NCI-H748 (cell line): ENCODE results near the gene MPPED2.

Experiments used
- DNase-seq: peaks from one replicate; lab custom pipeline; 2025; ENCODE audit not compliant: unreplicated experiment; lab: John Stamatoyannopoulos, UW

MPPED2 gene

DNA sequence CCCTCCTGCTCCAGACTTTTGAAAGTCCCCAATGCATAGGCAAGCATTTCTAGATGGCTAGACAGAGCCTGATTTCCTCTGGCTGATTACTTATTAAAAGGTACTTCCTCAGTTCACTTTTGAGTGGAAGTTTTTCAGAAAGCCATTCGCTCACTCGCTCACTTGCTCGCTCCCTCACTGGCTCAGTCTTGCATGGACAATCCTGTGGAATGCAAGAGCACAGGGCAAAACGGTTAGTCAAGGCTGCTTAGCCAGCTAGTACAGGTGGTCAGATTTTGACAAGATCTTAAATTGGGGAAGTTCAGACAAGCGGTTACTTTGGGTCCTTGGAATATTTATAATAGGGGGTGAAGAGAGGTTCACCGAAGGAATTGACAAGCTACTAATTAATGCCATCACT is 162.3 kb downstream of the MPPED2 start:
- DNase-seq: no peak

DNA sequence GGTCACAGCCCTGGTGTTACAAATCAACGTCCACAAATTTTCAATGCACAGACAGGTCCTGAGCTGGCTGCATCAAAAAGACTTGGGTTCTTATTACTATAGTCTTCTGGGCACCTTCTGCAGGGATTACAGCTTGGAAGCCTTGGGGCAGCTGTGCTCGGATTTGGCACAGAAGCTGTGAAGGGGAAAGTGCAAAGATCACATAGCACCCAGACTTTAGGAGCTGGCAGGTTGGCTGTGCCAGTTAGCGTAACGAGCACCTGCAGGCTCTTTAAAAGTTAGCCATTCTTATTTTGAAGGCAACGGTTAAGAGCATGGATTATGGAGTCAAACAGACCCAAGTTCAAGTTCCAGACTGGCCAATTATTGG is 162.9 kb downstream of the MPPED2 start:
- DNase-seq: no peak

DNA sequence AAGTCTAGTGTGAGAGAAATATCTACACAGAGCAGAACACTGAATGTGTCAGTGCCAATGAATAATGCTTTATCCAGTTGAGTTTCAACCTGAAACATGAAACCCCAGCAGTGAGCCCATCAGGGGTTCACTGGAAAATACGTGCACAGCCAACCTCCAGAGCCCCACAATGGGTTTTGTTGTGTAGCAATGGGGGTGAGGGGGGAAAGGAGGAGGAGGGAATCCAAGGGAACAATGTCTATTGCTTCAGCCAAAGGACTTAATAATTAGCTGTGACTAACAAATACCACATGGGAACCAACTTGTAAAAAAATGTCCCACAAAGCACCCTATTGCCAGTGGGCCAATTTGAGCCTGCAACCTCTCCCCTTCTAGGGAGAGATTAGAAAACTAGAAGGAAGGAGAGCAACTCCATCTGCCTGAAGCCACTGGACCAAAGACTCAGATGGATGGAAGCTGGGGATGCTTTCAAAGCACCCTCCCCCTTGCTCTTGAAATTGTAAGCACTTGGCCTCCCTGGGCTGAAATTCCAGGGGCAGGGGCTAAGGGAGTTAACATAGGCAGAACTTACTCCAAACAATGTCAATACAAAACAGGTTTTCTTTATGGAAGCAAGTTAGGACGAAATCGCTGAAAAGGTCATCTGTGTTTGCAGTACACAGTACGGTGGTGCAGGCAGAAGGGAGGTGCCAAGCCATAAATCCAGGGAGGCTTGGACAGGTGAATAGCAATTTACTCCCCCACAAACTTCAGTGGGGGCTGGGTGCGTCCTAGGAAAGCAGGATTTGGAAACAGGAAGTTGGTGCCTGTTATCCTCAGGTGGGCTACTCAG is 163.5 kb downstream of the MPPED2 start:
- DNase-seq: no peak

DNA sequence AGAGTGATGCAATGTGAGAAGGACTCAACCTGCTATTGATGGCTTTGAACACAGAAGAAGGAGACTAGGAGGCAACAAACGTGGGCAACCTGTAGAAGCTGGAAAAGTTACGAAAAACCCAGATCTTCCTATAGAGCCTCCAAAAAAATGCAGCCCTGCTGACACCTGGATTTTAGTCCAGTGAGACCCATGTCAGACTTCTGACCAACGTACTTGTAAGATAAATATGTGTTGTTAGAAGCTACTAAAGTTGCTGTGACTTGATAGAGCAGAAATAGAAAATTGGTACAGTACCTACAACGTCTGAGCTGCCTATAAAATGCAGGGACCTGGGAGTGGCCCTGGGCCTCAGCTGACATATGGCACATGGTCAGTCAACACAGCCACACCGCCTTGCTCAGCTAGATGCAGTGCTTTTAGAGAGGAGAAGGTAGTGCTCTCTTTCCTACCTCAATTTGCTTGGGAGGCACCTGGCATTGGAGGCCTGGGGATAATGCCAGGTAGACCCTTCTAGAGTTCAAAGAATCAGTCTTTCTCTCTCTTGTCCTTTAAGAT is 165.8 kb downstream of the MPPED2 start:
- DNase-seq: no peak

DNA sequence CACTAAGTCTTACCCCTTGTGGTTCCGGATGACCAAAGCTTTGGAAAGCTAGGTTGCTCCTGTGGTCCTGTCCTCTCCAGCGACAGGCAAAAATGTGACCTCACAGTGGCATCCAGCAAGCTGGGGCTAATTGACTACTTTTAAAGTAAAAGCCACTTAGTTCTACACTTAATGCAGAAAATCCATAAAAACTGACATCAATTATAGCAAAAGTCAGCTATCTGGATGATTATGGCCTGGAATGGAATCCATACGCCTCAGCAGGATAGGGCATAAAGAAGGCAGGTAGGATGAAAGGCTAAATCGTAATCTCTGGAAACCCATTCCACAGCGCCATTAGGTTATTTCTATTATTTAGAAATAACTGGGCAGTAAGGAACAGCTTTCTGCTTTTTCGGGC is 171.3 kb downstream of the MPPED2 start:
- no peak for DNase-seq

DNA sequence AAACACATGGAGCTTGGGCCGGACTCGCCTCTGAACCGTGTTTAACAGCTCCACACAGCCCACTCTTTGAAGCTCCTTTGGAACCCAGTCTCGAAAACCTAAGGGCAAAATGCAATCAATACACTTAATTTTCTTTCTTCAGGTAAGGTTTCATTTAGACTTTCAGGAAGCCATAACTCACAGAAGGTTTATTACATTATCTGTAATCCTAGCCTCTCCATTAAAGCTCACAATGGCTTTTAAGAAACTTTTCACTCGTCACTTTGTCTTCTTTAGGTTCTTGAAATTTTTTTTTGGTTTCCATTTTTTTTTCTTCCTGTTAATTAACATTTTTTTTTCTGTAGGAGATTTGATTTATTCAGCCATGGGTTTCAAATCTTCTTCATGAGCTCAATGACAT is 171.9 kb downstream of the MPPED2 start:
- DNase-seq: no peak

DNA sequence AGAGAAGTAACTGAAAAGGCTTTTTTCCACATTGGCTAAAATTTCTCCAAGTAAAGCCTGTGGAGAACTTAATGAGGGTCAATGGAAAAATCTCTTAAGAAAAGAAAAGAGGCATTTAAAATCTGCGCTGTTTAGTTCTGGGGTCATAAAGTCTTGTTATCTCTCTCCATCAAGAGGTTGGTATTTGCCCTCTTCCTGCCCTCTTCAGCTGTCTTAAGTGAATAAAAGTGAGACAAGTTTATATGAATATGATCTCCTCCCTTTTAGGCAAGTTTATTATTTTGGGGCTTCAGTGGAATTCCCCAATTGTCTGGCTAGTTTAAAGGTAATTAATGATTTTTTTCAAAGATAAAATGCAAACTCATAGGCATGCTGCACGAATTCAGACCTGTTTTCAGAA is 173.6 kb downstream of the MPPED2 start:
- no peak for DNase-seq

DNA sequence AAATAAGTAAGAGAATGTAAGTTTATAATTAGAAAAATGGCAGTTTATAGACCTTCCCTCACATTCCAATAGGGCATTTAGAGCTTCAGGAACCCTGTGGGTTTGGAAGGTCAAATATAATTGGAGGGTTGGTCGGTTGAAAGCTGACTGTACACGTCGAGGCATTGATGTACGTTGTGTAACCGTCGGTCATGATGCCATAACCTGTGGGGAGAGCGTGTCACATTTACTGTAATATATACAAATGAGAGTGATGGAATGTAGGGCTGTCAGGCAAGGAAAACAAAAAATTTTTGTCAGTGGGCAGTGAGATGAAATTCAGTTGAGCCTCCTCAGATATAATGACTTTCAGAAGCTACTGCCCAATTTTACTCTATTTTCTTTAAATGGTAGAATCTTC is 174.8 kb downstream of the MPPED2 start:
- no peak for DNase-seq

DNA sequence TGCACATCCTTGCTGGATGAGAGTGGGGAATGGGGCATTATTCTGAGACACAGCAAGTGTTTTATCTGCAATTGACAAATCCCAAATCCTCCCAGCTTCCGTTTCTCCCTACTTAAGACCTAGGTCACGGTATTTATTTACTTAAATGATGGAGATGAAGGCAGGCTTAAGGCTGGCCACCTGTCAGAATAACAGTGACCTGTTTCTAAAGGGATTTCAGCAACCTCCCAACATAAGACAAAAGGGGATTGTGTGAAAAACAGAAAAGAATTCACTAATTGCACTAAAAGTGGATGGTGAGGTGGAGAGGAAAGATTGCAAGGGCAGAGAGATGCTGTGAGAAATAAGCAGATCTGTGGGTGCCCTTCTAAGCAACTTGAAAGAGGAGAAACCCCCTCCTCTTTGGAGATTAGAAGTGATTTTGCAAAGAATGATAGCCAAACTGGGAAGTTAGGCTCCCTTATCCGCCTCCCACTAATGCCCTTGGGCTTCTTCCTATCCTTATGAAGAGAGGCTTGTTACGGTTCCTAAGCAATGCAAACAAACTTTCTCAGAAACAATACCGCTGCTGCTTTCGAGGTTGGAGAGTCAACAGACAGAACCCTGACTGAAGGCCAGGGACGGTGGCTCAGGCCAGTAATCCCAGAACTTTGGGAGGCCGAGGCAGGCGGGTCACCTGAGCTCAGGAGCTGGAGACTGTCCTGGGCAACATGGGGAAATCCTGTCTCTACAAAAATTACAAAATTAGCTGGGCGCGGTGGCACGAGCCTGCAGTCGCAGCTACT is 179.0 kb downstream of the MPPED2 start:
- peak; percentile 6 for DNase-seq

DNA sequence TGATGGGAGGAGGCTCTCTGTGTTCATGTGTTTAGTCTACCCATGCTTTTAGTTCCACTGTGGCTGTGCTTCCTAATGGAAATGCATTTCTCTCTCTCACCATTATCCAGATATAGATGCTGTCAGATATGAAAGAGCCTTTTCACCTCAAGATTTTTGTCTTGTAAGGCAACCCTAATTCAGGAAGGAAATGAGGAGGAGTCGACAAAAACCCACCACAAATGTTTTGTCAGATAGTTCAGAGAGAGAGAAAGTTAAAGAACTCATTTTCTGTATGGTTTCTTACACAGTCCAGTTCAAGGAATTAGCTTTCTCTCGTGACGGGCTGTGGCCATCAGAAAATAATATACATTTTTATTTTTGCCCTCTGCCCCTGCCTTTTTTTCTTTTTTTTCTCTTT is 180.8 kb downstream of the MPPED2 start:
- DNase-seq: no peak

DNA sequence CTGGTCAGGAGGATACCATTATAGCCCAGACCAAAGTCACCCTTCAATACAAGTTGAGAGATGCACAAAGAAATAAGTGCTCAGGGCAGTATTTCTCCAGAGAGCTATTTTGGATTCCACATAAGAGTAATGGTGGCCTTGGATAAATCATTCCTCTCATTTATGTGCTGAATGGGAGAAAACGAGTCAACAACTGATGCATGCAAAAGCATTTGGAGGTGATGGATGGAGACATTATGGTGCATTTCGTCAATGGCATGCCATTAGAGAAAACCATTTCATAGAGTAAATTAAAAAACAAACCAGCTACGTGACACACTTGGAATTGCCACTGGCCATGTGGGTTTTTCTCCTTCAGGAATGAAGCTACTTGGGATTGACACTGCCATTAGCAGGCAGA is 182.0 kb downstream of the MPPED2 start:
- DNase-seq: no peak

DNA sequence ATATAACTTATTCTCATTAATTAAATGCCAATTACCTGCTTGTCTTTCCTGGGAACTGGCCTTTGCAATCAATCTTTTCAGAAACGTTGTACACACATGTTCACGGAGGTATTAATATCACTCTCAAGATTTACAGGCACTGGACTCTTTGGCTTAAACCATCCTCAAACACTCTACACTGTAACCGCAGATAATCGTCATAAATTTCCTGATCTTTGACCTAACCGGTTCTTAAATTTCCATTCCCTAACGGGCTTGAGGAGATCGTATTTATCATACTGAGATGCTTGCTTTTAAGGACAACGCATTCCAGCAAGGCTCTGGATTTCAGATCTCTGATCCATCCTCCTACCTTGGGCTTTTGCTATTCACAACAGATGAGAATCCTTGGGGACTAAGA is 190.4 kb downstream of the MPPED2 start:
- DNase-seq: no peak

DNA sequence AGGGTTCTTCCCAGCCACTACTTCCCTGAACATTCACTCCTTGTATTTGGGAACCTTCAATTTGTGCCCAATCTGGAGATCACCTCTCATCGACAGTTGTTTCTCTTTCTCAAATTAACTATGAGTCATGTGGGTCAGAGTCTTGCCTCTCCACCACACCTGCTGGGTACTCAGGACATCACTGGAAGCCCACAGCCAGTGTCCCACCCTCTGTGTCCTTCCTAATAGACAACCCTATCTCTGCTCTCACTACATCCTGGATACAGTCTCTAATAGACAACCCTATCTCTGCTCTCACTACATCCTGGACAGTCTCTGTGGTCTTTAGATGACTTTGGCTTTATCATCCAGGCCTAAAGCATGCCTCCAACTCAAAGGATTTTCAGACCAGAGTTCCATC is 193.1 kb downstream of the MPPED2 start:
- no peak for DNase-seq

DNA sequence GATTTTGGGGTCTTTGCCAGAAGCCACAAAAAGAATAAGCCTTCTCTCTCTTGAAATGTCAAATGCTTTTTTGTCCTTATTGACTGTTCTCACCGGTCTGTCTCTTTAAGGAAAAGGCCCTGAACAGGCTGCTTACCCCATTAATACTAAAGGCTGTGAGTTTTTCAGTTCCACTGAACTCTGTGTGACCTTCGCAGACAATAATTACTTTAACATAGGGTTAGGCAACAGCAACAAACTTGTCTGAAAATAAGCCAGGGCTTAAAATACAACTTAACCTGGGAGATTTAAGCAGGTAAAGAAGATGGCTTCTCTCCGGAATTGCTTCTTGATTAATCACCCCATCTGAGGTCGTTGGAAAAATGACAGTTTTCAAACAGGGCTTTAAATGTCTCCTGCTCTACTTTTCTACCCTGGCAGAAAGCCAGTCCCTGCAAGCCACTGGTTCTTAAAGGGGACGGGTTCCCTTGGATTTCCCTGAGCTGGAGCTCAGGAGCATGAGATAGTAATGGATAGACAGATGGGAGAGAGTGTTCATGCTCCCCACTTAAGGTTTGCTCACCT is 193.8 kb downstream of the MPPED2 start:
- no peak for DNase-seq

DNA sequence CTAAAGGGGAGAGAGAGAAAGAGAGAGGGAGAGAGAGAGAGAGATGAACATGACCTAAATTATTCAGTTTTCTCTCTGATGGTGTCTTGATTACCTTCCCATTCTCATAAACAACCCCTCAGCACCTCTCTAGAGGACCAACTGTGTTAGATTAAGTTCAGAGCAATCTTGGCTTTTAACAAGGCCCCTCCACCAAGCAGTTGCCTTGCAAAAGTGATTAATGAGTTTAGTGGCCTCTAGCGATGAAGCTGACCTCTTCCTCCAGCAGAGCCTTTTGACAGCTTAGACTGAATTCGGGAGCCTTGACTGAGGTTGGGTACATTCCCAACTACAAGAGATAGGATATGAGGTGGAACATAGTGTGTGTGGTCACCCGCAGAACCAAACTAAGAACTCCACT is 197.2 kb downstream of the MPPED2 start:
- DNase-seq: no peak

DNA sequence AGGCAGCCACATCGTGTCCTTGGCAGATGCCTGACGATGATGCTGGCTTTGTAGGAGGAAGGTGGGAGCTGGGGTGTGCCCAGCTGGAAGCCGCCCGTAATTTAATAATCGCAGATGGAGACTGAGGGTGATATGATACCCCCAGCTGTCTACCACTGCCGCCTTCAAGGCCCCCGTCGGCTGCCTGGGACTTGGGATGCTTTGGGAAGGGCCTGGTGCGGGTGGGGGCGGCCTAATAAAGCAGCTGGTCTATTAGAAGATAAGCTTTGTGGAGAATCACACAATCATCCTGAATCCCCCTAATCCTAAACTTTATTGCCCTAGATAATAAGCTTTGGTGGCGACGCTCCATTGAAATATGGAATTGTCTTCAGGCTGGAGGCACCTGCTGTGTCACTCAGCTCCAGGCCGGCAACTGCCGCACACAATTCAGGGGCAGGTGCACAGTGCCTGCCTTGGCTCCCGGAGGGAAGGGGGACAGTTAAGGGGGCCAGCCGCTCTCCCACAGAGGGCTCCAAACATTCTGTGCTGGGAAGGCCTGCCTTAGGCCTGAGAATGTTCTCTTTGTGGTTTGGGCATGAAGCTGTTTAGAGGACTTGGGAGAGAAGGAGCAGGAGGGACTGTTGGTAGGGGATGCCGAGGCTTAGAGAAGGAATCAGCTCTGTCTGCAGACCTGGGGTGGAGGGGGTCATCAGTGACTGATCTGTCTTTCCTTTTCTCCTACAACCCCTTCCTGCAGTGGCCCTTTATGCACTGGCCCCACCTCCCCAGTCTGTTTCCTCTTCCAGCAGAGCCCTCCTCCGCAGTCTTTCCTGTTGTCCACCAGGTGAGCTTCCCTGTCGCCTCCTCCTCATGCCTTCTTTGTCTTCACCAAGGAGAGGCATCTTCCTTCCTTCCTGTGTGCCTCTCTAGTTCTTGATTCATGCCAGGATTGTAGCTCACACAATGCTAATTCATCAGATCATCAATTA is 198.0 kb downstream of the MPPED2 start:
- no peak for DNase-seq

DNA sequence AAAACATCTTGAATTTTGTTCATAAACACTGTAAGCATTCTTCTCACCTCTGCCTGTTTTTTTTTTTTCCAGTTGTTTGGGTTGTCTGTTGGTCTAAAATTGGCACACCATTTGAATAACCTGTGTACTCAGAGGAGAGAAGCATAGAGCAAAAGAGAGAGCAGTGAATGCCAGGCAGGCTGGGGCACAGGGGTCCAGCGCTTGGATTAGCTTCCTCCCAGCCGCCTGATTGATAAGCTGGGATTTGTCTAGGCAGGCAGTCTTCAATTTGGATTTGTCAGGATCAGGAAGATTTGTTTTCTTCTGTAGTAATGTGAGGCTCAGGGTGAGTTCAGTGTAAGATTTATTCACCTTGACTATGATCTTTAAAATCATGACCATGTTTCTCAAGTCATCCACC is 204.3 kb downstream of the MPPED2 start:
- DNase-seq: no peak

DNA sequence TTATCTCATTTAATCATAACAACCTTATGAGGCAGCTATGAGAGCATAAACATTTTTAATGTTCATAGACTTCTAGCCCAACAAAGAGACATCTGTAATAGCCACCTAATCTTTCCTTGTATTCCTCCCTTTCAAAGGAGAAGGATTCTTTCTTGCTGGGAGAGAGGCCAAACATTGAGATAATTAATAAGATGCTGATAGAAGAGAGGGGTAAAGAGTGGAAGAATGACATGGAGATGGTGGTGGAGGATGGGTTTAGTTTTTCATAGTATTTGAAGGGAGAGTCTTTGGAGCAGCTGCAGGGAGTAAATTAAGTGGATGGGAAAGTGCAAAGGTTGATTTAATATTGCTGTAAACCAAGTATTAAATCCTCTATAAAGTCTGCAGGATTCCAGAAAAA is 205.3 kb downstream of the MPPED2 start:
- DNase-seq: no peak

DNA sequence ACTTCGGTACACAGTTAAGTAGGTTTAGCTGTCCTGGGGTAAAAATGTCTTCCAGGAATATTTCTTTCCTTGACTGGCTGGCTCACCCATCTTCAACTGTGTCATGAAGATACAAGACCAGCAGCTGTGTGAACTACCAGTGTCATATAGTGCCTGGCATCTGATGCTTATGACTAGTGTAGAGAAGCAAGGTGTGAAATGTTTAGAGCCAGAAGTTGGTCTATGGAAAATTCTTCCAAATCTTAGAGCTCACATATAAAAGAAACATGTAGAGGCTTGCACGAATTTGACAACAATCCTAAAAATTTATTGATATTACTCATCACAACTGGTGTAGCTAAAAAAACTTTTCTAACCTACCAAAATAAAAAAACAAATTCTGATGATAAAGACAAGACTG is 208.8 kb downstream of the MPPED2 start:
- DNase-seq: no peak

DNA sequence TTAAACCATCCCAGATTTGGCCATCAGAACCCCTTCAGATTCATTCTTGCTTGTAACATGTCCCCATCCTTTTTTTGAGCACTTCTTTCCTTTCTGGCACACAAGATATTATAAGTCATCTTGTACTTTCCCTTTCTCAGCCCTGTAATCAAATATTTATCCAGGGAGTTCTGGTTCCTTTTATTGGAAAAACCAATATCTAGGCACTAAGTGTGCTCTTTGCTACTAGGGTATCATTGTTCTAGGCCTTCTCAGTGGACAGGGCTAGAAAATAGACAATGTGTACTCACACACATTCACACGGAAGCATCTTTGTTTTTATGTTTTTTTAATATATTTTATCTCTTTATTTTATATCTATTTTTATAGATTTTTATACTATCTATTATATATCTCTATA is 216.0 kb downstream of the MPPED2 start:
- no peak for DNase-seq

DNA sequence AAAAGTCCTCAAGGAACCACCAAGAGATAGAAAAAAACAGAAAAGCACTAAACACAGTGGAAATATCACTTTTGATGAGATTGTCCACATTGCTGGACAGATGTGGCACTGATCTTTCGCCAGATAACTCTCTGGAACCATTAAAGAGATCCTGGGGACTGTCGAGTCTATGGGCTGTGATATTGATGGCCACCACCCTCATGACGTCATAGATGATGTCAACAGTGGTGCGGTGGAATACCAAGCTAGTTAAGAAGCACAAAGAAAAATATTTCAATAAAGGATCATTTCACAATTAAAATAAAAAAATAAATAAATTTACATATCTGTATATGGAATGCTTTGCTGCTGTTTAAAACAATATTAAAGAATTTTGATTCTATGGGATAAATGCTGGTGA is 217.8 kb downstream of the MPPED2 start:
- DNase-seq: no peak
